ENCODE data around the gene SMC5.

Gene SMC5

GRCh38 chr9:70355801-70356200, 97.0 kb downstream of the SMC5 start:
- no peak for TF ChIP-seq RAD21 (IDR thresholded peaks at IDR 0.05; ENCODE audit: low read depth)
- TF ChIP-seq TCF12 (IDR thresholded peaks at IDR 0.05; ENCODE audit: low read depth) = no peak
- no peak for TF ChIP-seq EGR1 (IDR thresholded peaks at IDR 0.05)
- TF ChIP-seq MAX (IDR thresholded peaks at IDR 0.05) = no peak
- TF ChIP-seq NFIC (IDR thresholded peaks at IDR 0.05) = no peak
- TF ChIP-seq CREB1 (IDR thresholded peaks at IDR 0.05; ENCODE audit: low read depth) = no peak
- no peak for TF ChIP-seq CEBPB (IDR thresholded peaks at IDR 0.05)
- TF ChIP-seq, protein P1, sequence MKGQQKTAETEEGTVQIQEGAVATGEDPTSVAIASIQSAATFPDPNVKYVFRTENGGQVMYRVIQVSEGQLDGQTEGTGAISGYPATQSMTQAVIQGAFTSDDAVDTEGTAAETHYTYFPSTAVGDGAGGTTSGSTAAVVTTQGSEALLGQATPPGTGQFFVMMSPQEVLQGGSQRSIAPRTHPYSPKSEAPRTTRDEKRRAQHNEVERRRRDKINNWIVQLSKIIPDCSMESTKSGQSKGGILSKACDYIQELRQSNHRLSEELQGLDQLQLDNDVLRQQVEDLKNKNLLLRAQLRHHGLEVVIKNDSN (IDR thresholded peaks at IDR 0.05) = no peak

GRCh38 chr9:70362952-70363351, 104.2 kb downstream of the SMC5 start:
- TF ChIP-seq RAD21 (IDR thresholded peaks at IDR 0.05; ENCODE audit: low read depth) (no peak), ZBTB7A (IDR thresholded peaks at IDR 0.05; ENCODE audit: low read depth) (no peak), MAX (IDR thresholded peaks at IDR 0.05) (no peak), CREB1 (IDR thresholded peaks at IDR 0.05; ENCODE audit: low read depth) (no peak), EP300 (IDR thresholded peaks at IDR 0.05; ENCODE audit: borderline replicate concordance) (no peak), EGR1 (IDR thresholded peaks at IDR 0.05) (no peak)

GRCh38 chr9:70363760-70364159, 105.0 kb downstream of the SMC5 start:
- no peak for TF ChIP-seq NFIC (IDR thresholded peaks at IDR 0.05)
- no peak for TF ChIP-seq TEAD4 (IDR thresholded peaks at IDR 0.05)
- no peak for TF ChIP-seq CREB1 (IDR thresholded peaks at IDR 0.05; ENCODE audit: low read depth)
- TF ChIP-seq RAD21 (IDR thresholded peaks at IDR 0.05; ENCODE audit: low read depth) = no peak

- TF ChIP-seq TEAD4 (IDR thresholded peaks at IDR 0.05) (no peak), EP300 (IDR thresholded peaks at IDR 0.05; ENCODE audit: borderline replicate concordance) (no peak)
These were observed 108.6 kb downstream of the SMC5 start for GRCh38 chr9:70367305-70367930.

GRCh38 chr9:70374962-70375618, 116.3 kb downstream of the SMC5 start:
- no peak for TF ChIP-seq MAX (IDR thresholded peaks at IDR 0.05)
- no peak for TF ChIP-seq YY1 (IDR thresholded peaks at IDR 0.05; ENCODE audit: low read depth)
- no peak for TF ChIP-seq EP300 (IDR thresholded peaks at IDR 0.05; ENCODE audit: borderline replicate concordance)
- no peak for TF ChIP-seq TAF1 (IDR thresholded peaks at IDR 0.05; ENCODE audit: low read depth)
- TF ChIP-seq TEAD4 (IDR thresholded peaks at IDR 0.05) = no peak
- TF ChIP-seq ZBTB7A (IDR thresholded peaks at IDR 0.05; ENCODE audit: low read depth) = no peak
- TF ChIP-seq CREB1 (IDR thresholded peaks at IDR 0.05; ENCODE audit: low read depth) = no peak
- TF ChIP-seq EGR1 (IDR thresholded peaks at IDR 0.05) = no peak
- no peak for TF ChIP-seq RAD21 (IDR thresholded peaks at IDR 0.05; ENCODE audit: low read depth)
- no peak for TF ChIP-seq NFIC (IDR thresholded peaks at IDR 0.05)
- TF ChIP-seq, protein P1 (IDR thresholded peaks at IDR 0.05) = no peak

GRCh38 chr9:70382046-70382708, 123.4 kb downstream of the SMC5 start:
- no peak for TF ChIP-seq YY1 (IDR thresholded peaks at IDR 0.05; ENCODE audit: low read depth)
- TF ChIP-seq EP300 (IDR thresholded peaks at IDR 0.05; ENCODE audit: borderline replicate concordance) = no peak
- no peak for TF ChIP-seq EGR1 (IDR thresholded peaks at IDR 0.05)
- no peak for TF ChIP-seq CREB1 (IDR thresholded peaks at IDR 0.05; ENCODE audit: low read depth)
- TF ChIP-seq FOXM1 (IDR thresholded peaks at IDR 0.05; ENCODE audit: borderline replicate concordance, low read depth) = no peak
- TF ChIP-seq TEAD4 (IDR thresholded peaks at IDR 0.05) = no peak
- TF ChIP-seq TAF1 (IDR thresholded peaks at IDR 0.05; ENCODE audit: low read depth) = no peak
- TF ChIP-seq CEBPB (IDR thresholded peaks at IDR 0.05) = no peak
- no peak for TF ChIP-seq RAD21 (IDR thresholded peaks at IDR 0.05; ENCODE audit: low read depth)
- TF ChIP-seq, protein P1 (IDR thresholded peaks at IDR 0.05) = no peak
- TF ChIP-seq MAX (IDR thresholded peaks at IDR 0.05) = no peak
- no peak for TF ChIP-seq ZBTB7A (IDR thresholded peaks at IDR 0.05; ENCODE audit: low read depth)
- TF ChIP-seq NFIC (IDR thresholded peaks at IDR 0.05) = no peak
- no peak for TF ChIP-seq REST (IDR thresholded peaks at IDR 0.05; ENCODE audit: low read depth)
- TF ChIP-seq TCF12 (IDR thresholded peaks at IDR 0.05; ENCODE audit: low read depth) = no peak

Measured in Ishikawa (cell line).